ENCODE results near the gene MRPL45.

GRCh38 chr17:38363016-38363415 is 66.0 kb downstream of the MRPL45 start:
- TF ChIP-seq EP300 (IDR thresholded peaks at IDR 0.05), result no peak
- no peak for TF ChIP-seq CTCF (IDR thresholded peaks at IDR 0.05)
